Fibroblast of pulmonary artery (primary cell): ENCODE results near the gene MLXIP.

Experiments
- DNase-seq: peaks from one replicate; pipeline ENCODE4 v3.0.0-alpha.2; 2010; ENCODE audit warnings: low read depth
- H3K4me3 ChIP-seq: replicated peaks from 2 replicates; pipeline ENCODE4 v1.5.1; 2011; ENCODE audit warnings: low read depth, mild to moderate bottlenecking, control low read depth, low read length, moderate library complexity
- CTCF ChIP-seq: IDR thresholded peaks from 2 replicates; pipeline ENCODE4 v1.5.1; 2011; ENCODE audit warnings: mild to moderate bottlenecking, control low read depth, low read length, inconsistent platforms; ENCODE audit errors: missing control alignments

The MLXIP gene

DNA sequence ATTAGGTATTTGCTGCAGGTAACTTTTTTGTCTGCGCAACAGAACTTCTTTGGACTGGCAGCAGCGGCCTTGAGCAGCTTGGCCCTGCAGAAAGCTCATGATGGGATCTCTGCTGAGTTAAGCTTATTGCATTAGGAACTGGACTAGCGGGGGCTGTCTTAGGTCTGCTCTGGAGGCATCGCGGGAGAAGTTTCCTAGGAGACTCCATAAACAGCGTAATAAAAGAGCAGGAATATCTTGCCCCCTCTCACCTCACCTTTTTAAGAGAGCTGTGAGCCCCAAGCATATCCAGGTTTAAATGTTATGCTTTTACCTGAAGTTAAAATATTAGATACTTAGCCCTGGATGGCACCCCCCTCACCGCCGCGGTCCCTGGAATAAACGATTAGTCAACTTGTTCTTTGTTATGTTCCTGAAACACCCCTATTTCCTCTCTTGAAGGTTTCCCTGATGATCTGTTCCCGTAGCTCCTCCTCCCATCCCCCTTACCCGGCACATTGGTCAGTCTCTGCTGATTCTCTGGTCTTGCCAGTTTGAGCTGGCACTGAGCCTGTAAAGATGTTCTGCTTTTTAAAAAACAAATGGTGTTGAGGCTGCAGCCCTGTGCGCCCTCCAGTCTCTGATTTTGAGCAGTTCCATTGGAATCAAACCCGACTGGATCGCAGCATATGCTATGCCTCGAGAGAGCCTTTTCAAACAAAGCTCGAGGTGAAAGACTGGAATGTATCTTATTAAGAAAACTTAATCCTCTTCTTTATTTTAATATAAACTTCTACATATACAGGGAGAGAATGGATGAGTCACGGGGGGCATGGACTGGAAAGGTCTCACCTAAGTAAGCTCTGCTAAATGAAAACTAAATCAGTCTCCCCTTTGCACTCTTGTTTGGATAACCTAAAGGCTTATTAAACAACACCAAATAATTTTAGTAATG lies 1.9 kb downstream of the MLXIP start:
- DNase-seq = peak; percentile 94
- no peak for TF ChIP-seq CTCF

GRCh38 chr12:122081083-122081696 lies 2.6 kb downstream of the MLXIP start:
- DNase-seq = peak; percentile 67
- H3K4me3 ChIP-seq = peak overlapping the region; percentile 96
- no peak for TF ChIP-seq CTCF

More for the DNA sequence above, 1.9 kb downstream of the MLXIP start:
- peak overlapping the region; percentile 96 for H3K4me3 ChIP-seq

DNA sequence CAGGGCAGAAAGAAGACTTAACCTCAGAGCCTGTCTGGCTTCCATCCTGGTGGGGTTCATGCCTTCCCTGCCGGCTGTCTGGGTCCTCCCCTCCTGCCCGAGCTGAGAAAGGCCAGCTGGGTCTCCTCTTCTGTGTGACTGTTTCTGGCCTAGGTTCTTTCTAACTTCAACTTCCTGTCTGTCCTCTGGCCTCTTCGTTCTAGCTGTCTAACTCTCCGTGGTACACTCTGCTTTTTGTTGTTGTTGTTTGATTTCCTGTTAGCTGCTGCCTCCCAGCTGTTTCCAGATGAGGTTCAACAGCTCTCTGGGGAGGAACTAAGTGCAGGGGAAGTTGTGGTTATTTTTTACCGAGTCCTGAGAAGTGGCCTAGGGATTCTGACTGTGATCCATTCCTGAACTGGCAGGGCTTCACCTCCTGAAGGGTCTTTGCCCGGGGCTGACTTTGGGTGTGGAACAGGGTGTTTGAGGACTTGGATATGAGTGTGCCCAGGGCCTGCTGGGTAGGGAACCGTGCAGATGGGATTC lies 3.2 kb downstream of the MLXIP start:
- DNase-seq = peak; percentile 90
- peak overlapping the region; percentile 96 for H3K4me3 ChIP-seq
- no peak for TF ChIP-seq CTCF

DNA sequence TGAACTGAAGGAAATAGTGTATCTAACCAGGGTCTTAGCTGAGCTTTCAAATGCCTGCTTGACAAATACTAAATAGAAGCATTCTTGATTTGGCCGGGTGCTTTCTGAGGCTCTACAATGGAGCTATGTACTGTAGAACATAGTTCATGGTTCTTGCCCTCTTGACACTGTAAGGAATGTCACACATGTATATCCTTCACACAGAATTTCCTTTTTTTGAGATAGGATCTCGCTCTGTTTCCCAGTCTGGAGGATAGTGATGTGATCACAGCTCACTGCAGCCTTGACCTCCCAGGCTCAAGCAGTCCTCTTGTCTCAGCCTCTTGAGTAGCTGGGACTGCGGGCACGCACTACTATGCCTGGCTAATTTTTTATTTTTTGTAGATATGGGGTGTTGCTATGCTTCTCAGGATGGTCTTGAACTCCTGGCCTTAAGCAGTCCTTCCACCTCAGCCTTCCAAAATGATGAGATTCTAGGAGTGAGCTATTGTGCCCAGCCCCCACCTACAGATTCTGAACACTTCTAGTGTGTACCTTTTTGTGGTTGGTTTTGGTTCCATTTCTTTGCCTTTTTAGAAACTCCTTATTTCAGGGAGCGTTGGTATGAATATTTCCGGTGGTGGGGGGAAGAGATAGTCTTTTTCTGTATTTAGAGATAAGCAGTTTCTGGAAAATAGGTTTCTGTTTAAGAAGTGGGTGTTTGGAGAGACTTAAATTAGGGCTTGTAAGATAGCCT lies 4.2 kb downstream of the MLXIP start:
- no peak for TF ChIP-seq CTCF
- no peak for DNase-seq
- H3K4me3 ChIP-seq = peak overlapping the region; percentile 96

GRCh38 chr12:122084857-122085405 lies 6.4 kb downstream of the MLXIP start:
- no peak for DNase-seq
- no peak for TF ChIP-seq CTCF
- H3K4me3 ChIP-seq = no peak overlapping the region

DNA sequence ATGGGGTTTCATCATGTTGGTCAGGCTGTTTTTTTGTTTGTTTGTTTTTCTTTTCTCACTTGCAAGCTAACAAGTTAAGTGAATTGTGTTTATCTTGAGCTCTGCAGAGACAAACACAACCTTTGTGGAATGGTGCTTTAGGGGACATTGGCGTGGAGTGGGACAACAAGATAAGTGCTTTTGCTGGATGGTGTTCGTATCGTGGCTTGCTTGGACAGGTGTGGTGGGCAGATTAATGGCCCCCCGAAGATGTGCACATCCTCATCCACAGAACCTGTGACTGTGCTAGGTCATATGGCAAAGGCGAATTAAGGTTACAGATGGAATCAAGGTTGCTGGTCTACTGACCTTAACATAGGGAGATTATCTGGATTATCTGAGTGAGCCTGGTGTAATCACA lies 7.0 kb downstream of the MLXIP start:
- no peak for TF ChIP-seq CTCF
- no peak for DNase-seq
- no peak overlapping the region for H3K4me3 ChIP-seq
